ENCODE measurements around the gene TNFAIP2. TPM values are rescaled to one million over a fixed set of nuclear protein-coding genes. Genes with fewer than 3 reads are reported as not detected.

TNFAIP2 gene
- total and polyA plus RNA-seq, 8 donors: 30.7 to 279 (median 73.0) TPM

DNA sequence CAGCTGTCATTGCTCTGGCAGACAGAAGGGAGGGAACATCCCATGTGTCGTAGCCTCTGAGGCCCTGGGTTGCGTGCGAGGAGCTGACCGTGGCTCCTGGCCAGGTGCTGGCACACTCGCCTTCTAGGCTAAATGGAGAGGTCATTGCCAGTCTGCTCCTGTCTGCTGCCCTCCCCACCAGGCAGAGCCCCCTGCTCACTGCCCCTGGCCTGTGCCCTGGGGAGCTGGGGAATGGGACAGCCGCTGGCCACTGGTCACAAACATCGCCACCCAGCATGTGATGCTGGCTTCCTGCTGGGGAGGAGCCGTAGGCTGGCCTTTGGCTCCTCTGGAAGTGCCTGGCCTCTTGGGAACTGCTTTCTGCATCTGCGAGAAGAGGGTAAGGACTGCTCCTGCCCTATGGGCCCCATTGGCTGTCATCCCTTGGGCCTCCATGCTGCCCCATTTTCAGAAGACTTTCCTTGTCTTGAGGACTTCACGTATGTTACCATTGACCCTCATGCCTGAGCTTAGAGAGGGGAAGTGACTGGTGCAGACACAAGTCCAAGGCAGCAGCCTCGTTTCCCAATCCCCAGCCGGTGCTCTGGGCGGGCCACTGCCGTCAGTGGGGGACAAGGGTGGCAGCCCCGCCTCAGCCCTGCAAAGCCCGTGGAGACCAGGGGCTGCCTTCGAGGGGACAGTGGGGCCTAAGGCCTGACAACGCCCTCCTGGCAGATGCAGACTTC is 2.0 kb upstream of the TNFAIP2 start:
- Histone ChIP-seq H3K36me3 (no peaks in the 10 kb centered on the region), H3K4me3 (peak overlapping the region in 2 of 4 donors; percentile 51 to 66), H3K27ac (peak overlapping the region; percentile 83 to 96 (median 87)), H3K27me3 (peaks cover 0 to 34% (median 13%) of the 10 kb centered on the region in 3 donors), H3K9me3 (no peaks in the 10 kb centered on the region), H3K4me1 (peaks cover 49 to 89% (median 73%) of the 10 kb centered on the region in 4 donors)
- WGBS, 5 donors: 40 to 64% (median 48%) methylated on average over 14 to 18 of the region's 18 CpGs
- TF ChIP-seq EP300 (IDR thresholded peaks at IDR 0.05) (no peak), POLR2AphosphoS5 (IDR thresholded peaks at IDR 0.05) (peak in 1 of 3 donors; percentile 53), POLR2A (IDR thresholded peaks at IDR 0.05) (no peak)
- TF ChIP-seq, protein P1, sequence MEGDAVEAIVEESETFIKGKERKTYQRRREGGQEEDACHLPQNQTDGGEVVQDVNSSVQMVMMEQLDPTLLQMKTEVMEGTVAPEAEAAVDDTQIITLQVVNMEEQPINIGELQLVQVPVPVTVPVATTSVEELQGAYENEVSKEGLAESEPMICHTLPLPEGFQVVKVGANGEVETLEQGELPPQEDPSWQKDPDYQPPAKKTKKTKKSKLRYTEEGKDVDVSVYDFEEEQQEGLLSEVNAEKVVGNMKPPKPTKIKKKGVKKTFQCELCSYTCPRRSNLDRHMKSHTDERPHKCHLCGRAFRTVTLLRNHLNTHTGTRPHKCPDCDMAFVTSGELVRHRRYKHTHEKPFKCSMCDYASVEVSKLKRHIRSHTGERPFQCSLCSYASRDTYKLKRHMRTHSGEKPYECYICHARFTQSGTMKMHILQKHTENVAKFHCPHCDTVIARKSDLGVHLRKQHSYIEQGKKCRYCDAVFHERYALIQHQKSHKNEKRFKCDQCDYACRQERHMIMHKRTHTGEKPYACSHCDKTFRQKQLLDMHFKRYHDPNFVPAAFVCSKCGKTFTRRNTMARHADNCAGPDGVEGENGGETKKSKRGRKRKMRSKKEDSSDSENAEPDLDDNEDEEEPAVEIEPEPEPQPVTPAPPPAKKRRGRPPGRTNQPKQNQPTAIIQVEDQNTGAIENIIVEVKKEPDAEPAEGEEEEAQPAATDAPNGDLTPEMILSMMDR (IDR thresholded peaks at IDR 0.05): no peak
- intact Hi-C loops (cut with DNase I; ENCODE audit: low total_unique reads): no loop called here
- peak in 1 of 2 donors; percentile 64 for DNase-seq

DNA sequence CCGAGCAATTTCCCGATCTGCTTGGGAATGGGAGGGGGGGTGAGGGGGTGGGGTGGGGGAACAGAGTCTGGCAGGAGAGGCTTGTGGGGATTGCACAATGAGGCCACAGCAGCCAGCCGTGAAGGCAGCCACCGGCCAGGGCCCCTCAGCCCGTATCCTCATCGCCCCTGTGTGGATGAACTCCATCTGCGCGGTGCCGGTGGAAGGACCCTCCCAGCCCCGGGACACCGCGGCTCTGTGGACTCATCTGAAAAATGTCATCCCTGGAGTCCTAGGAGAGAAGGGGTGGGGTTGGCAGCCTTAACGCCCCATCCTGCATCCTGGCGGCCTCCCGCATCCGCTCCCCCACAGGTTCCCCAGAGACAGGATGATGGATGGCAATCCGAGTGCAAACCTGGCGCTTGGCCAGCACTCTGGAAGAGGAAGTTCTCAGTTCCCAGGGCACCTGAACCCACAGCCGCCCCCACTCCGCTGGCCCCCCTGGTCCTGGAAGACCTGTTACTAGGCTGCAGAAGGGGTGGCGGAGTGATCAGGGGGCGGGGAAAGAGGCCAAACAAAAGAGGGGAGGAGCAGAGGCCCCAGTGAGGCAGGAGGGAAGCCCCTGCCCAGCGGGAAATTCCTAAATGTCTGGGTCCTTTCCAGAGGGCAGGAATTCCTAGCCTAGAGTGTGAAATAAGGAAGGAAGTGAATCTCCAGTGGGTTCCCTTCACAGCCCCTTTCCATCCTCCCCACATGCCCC is 1.2 kb upstream of the TNFAIP2 start:
- no peaks in the 10 kb centered on the region for H3K9me3 ChIP-seq

DNA sequence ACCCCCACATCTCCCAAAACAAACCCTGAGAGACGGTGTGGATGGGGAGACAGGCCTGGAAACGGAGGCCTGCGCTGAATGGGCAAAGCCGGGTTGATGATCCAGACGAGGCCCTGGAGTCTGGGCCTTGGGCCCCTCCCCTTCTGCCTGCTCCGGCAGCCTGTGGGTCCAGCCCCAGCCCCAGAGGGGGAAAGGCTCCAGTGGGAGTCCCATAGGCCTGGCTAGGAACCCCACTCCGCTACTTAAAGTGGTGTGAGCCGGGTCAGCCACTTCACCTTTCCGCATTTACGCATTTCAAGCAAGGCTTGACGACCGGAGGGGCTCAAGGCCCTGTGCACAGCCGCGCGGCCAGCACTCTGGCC is 695 bp upstream of the TNFAIP2 start:
- DNase-seq: no peak
- H3K27me3 ChIP-seq: peaks cover 0 to 34% (median 13%) of the 10 kb centered on the region in 3 donors
- H3K4me1 ChIP-seq: peaks cover 59 to 94% (median 82%) of the 10 kb centered on the region in 4 donors
- no peak for TF ChIP-seq POLR2A (IDR thresholded peaks at IDR 0.05)
- no peak for TF ChIP-seq EP300 (IDR thresholded peaks at IDR 0.05)
- TF ChIP-seq POLR2AphosphoS5 (IDR thresholded peaks at IDR 0.05): no peak
- TF ChIP-seq, protein P1 (IDR thresholded peaks at IDR 0.05): no peak
- H3K27ac ChIP-seq: peak overlapping the region; percentile 83 to 96 (median 87)
- peaks cover 0 to 3% (median 1%) of the 10 kb centered on the region in 4 donors for H3K36me3 ChIP-seq
- intact Hi-C loops (cut with DNase I; ENCODE audit: low total_unique reads): no loop called here
- WGBS, 5 donors: 32 to 53% (median 41%) methylated on average over 13 to 15 of the region's 15 CpGs
- no peaks in the 10 kb centered on the region for H3K9me3 ChIP-seq
- peak overlapping the region; percentile 51 to 66 (median 56) for H3K4me3 ChIP-seq

More for the DNA sequence above, 1.2 kb upstream of the TNFAIP2 start:
- Histone ChIP-seq H3K4me3 (peak overlapping the region; percentile 51 to 66 (median 56)), H3K36me3 (no peaks in the 10 kb centered on the region), H3K27ac (peak overlapping the region; percentile 83 to 96 (median 87)), H3K27me3 (peaks cover 0 to 34% (median 13%) of the 10 kb centered on the region in 3 donors), H3K4me1 (peaks cover 55 to 95% (median 79%) of the 10 kb centered on the region in 4 donors)
- WGBS, 5 donors: 8 to 20% (median 13%) methylated on average over 20 to 23 of the region's 23 CpGs
- peak; percentile 81 to 96 for DNase-seq
- no peak for TF ChIP-seq POLR2A (IDR thresholded peaks at IDR 0.05)
- TF ChIP-seq POLR2AphosphoS5 (IDR thresholded peaks at IDR 0.05): peak in 1 of 3 donors; percentile 16
- TF ChIP-seq, protein P1 (IDR thresholded peaks at IDR 0.05): no peak
- intact Hi-C loops (cut with DNase I; ENCODE audit: low total_unique reads): no loop called here
